RWPE1 (cell line): ENCODE results near the gene OTOP3.

ENCODE experiments used
- CTCF ChIA-PET: fragments of 350-600 bp; sonication (Branson Sonifier 250); formaldehyde crosslinking; extraction: SDS; loops from one replicate; lab custom pipeline; 2021; lab: Yijun Ruan, JAX
- POLR2A ChIA-PET: fragments of 400-600 bp; formaldehyde crosslinking; extraction: SDS; loops from one replicate; lab custom pipeline; 2020; ENCODE audit warnings: antibody characterized with exemption; ENCODE audit not compliant: low non-redundant PET; lab: Yijun Ruan, JAX
- DNase-seq: peaks from one replicate; pipeline ENCODE4 v3.0.0; 2012; ENCODE audit warnings: low spot score
- H3K27ac ChIP-seq: fragments of 450-650 bp; 2 replicates; pipeline ENCODE4 v1.5.1; 2017
- TF ChIP-seq, protein P1 (sequence below): fragments of 450-650 bp; conservative IDR thresholded peaks from 2 replicates; pipeline ENCODE4 v1.5.1; 2017; ENCODE audit warnings: low read depth, mild to moderate bottlenecking

Gene OTOP3

GRCh38 chr17:74893936-74894671 is 41.6 kb upstream of the OTOP3 start:
- ChIA-PET POLR2A (interaction anchor here (0.6 kb wide), 1 partner anchor 317 kb away, joined by 5 read pairs; no protein-coding TSS in a partner anchor), CTCF (interaction anchor here (0.7 kb wide), 1 partner anchor 14 kb away, joined by 3 read pairs; no protein-coding TSS in a partner anchor)
- no peak for DNase-seq
- TF ChIP-seq, protein P1, sequence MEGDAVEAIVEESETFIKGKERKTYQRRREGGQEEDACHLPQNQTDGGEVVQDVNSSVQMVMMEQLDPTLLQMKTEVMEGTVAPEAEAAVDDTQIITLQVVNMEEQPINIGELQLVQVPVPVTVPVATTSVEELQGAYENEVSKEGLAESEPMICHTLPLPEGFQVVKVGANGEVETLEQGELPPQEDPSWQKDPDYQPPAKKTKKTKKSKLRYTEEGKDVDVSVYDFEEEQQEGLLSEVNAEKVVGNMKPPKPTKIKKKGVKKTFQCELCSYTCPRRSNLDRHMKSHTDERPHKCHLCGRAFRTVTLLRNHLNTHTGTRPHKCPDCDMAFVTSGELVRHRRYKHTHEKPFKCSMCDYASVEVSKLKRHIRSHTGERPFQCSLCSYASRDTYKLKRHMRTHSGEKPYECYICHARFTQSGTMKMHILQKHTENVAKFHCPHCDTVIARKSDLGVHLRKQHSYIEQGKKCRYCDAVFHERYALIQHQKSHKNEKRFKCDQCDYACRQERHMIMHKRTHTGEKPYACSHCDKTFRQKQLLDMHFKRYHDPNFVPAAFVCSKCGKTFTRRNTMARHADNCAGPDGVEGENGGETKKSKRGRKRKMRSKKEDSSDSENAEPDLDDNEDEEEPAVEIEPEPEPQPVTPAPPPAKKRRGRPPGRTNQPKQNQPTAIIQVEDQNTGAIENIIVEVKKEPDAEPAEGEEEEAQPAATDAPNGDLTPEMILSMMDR: no peak
- no peak overlapping the region for H3K27ac ChIP-seq

GRCh38 chr17:74898376-74898946 is 37.2 kb upstream of the OTOP3 start:
- H3K27ac ChIP-seq: no peak overlapping the region
- TF ChIP-seq, protein P1: no peak
- ChIA-PET CTCF (interaction anchor here (0.7 kb wide), 1 partner anchor 107 kb away, joined by 5 read pairs; no protein-coding TSS in a partner anchor), POLR2A (interaction anchor here (1.4 kb wide), 1 partner anchor 25 kb away, joined by 3 read pairs; no protein-coding TSS in a partner anchor)
- DNase-seq: no peak

DNA sequence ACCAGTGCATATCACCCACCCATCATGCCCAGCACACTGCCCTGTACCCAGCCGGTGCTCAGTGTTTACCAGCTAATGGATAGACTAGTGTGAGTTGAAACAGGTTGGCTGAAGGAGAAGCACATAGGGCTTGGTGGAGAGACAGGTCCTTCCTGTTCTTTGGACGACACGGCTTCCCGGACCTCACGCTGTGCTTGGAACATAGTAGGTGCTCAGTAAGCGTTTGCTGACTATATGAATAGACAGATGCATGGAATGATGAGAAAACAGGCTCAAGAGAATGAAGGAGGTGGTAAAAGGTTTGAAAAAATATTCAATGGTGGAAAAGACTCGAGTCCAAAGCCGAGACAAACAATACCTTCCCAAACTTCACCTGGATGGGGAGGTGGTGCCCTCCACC is 35.5 kb upstream of the OTOP3 start:
- TF ChIP-seq, protein P1: no peak
- H3K27ac ChIP-seq: no peak overlapping the region
- POLR2A ChIA-PET: interaction anchor here (1.4 kb wide), 1 partner anchor 27 kb away, joined by 3 read pairs; no protein-coding TSS in a partner anchor
- DNase-seq: no peak
- CTCF ChIA-PET: interaction anchor here (0.6 kb wide), 1 partner anchor 168 kb away, joined by 4 read pairs; no protein-coding TSS in a partner anchor

DNA sequence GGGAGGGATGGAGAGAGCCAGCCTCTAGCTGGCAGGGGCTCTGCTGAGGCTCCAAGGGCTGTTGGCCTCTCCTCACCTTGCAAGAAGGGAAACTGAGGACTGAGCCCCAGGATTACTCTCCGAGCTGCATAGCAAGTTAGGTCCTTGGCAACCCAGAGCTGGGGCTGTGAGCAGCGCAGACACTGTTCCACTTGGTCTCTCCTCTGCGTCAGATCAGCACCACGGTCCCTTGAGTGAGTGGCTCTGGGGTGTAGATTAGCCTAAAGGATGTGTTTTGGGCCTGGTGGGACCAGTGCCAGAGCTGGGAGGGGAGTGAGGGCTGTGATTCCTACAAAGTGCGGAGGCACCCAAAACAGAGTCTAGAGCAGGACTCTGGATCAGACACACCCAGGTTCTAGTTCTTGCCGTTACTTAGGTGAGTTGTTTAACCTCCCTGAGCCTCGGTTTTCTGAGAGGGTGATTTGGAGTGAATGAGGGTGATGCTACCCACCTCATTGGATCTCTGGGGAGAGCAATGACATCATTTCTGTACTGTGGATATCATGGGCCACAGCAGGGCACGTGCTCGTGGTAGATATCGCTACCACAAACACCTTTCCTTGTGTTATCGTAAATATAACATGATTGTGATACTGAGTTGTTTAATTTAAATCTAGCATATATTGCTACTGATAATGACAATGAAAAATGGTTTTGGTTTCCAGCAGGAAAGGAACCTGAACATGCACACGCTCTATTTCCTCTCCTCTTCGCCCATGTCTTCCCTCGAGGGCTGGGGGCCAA is 34.2 kb upstream of the OTOP3 start:
- ChIA-PET CTCF (interaction anchor here (1.2 kb wide), 1 partner anchor 22 kb away, joined by 3 read pairs; the partner anchor contains the start of gene OTOP2), POLR2A (no interaction called here)
- no peak overlapping the region for H3K27ac ChIP-seq
- TF ChIP-seq, protein P1: no peak
- no peak for DNase-seq

GRCh38 chr17:74903034-74903433 is 32.7 kb upstream of the OTOP3 start:
- H3K27ac ChIP-seq: no peak overlapping the region
- TF ChIP-seq, protein P1: no peak
- ChIA-PET CTCF (interaction anchor here (0.6 to 1.2 kb wide), 2 partner anchors 21 to 97 kb away, joined by 3 read pairs; partner anchors contain the start of gene OTOP2), POLR2A (no interaction called here)
- no peak for DNase-seq

GRCh38 chr17:74903671-74904070 is 32.0 kb upstream of the OTOP3 start:
- DNase-seq: no peak
- TF ChIP-seq, protein P1: no peak
- ChIA-PET CTCF (interaction anchor here (0.7 kb wide), 1 partner anchor 172 kb away, joined by 3 read pairs; no protein-coding TSS in a partner anchor), POLR2A (no interaction called here)
- H3K27ac ChIP-seq: no peak overlapping the region
